Upper lobe of left lung (tissue), 4 donors: ENCODE data around the gene L3MBTL3.

Experiments
- CTCF ChIP-seq, 6 experiments: fragments of 450-650 bp in 4 of 6; fragments of 200-600 bp in 2 of 6; sonication (generic) in 2 of 6; IDR thresholded peaks; one replicate each; pipeline ENCODE4 v1.5.1; 2016 to 2019; ENCODE audit warnings: antibody characterized with exemption in 6 of 6
- POLR2A ChIP-seq, 4 donors: fragments of 450-650 bp; IDR thresholded peaks; one replicate each; pipeline ENCODE4 v1.5.1; 2016 to 2017; ENCODE audit warnings: antibody characterized with exemption in 4 of 4, mild to moderate bottlenecking in 2 of 4

GRCh38 chr6:130090796-130091195 is 72.4 kb downstream of the L3MBTL3 start:
- no peak for TF ChIP-seq CTCF (IDR thresholded peaks at IDR 0.05)
- no peak for TF ChIP-seq POLR2A (IDR thresholded peaks at IDR 0.05)
